ENCODE results near the gene PTPN22.

The PTPN22 gene

DNA sequence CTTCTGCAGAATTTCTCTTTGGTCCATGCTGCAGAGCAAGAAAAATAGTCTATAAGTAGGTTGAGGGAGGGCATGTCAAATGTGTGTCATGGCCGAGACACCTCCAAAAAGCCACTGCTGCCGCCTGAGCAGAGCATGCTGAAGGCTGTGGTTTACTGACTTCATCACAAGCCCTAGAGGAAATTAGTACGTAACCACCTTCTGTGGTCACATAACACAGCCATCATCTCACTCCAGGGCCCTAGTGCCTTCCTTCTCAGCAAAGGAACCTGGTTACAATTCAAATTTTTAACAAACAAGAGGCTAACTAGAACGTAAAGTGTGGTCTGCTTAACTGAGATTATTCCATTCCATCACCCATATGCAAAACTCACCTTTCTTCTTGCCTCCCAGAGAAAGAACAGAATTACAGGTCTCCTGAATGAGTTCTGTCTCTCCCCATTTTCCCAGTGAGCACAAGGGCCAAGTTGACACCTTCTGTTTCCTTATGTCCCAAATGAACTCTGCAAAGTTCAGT is at the start of gene PTPN22:
PTPN22 (minus strand) TSS at position 116 of the 517 bp plus-strand sequence.
- DNase-seq: peak; percentile 87

DNA sequence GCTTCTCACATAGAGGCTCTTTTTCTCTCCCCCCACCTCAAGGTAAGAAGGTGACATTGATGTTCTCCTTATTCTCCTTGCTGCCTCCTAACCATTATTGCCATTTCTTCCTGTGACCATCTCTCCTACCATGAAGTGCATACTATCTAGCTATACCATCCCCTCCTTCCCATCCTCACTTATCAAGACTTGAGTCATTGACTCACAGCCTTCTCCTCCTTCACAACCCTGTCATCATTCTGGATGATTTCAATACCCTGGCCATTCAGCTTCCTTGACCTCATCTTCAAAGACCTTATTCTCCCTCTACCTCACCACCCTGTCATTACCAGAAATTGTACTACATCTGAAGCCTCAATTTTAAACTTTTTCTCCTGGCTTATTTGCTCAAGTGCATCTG is 46.7 kb upstream of the PTPN22 start:
- no peak for DNase-seq

DNA sequence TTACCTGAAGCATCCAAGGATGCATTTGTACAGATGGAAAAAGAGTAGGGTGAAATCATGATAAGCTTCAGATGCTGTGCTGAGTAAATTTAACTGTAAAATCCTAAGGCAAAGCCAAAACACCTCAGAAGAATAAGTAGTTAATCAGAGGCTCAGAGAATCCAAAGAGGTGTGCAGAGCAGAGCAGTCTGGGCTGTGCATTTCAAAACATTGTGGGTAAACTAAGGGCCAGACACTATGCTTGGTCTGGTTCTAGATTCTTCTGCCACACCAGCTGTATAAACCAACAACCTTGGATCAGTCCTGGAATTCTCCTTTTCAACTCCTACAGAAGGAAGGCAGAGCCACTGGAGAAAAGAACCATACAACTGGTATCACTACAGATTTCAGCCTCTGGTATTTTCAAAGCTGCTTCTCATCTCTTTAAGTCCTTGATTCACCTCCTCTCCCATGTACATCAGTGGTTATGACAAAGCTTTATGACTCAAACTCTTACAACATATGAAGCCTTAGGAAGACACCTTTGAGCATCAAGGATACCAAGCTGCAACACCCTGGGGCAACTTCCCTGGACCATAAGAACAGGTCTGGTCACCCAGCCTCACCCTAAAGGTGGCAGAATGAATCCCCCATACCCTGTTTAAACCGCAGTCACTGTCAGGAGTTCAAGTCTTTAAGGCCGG is 46.0 kb upstream of the PTPN22 start:
- no peak for DNase-seq

DNA sequence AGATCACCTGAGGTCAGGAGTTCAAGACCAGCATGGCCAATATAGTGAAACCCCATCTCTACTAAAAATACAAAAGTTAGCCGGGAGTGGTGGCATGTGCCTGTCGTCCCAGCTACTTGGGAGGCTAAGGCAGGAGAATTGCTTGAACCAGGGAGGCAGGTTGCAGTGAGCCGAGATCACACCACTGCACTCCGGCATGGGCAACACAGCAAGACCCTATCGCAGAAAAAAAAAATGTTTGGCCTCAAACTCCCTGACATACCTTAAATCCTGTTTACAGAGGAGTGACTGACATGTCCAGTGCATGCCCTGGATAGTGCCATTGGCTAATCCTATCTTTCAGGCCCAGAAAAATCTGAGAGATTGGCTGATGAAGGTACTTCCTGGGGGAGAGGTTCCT is 45.5 kb upstream of the PTPN22 start:
- DNase-seq: no peak

GRCh38 chr1:113913887-113914664 is 42.6 kb upstream of the PTPN22 start:
- DNase-seq: no peak

DNA sequence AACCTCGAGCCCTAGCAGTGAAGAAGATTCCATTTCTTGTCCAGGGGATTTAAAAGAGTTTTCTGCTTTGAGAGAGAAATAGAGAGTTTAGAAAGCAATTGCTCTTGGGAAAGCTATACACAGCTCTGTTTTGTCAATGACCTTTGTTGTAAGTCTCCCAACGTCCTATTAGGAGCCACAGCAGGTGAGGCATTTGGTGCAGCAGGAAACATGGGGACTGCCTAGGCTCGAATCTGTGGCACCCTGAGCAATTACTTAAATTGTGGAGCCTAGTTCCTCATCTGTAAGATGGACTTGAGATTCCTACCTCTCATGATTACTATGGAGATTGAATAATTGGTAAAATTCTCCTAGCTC is 41.8 kb upstream of the PTPN22 start:
- no peak for DNase-seq

GRCh38 chr1:113912594-113913311 is 41.2 kb upstream of the PTPN22 start:
- DNase-seq: no peak

- DNase-seq: no peak
Measured at GRCh38 chr1:113905435-113905861, 33.9 kb upstream of the PTPN22 start.

GRCh38 chr1:113904674-113905434 is 33.3 kb upstream of the PTPN22 start, which contains the start of the genes AP4B1 and DCLRE1B:
Gene AP4B1 (minus strand): TSS chr1:113904799. CDS start chr1:113904717, 82 bp downstream.
Gene DCLRE1B (plus strand): TSS chr1:113905326. CDS start chr1:113905587, 261 bp downstream.
- DNase-seq: peak; percentile 98

- no peak for DNase-seq
Measured at GRCh38 chr1:113904293-113904673, 32.8 kb upstream of the PTPN22 start.

GRCh38 chr1:113903501-113904292 is 32.2 kb upstream of the PTPN22 start:
- DNase-seq: peak; percentile 38

- DNase-seq: no peak
Measured at GRCh38 chr1:113901191-113901590, 29.7 kb upstream of the PTPN22 start.

GRCh38 chr1:113899111-113899510 is 27.6 kb upstream of the PTPN22 start:
- DNase-seq: no peak

DNA sequence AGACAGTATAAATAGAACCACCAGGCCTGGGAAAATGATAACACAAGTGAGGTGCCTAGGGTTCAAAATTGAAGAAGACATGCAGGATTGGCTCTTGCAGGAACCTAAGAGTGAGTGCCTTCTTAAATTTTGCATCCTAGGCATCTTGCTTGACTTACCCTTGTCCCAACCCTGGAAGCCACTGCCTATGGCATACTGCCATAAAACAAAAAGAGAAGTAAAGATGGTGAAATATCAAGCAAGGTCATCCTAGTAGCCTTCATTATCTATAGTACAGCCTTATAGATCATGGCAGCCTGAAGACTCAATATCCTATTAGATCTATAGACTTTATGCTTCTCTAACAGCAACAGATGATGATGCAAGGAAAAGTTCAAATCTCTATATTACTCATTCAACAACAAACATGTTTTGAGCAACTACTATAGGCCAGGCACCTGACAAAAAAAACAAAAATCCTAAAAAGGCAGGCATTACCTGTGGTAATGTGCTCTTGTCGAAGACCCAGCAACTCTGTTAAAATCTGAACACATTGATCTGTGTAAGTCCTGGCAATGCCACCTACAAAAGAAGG is 26.8 kb upstream of the PTPN22 start:
- no peak for DNase-seq

DNA sequence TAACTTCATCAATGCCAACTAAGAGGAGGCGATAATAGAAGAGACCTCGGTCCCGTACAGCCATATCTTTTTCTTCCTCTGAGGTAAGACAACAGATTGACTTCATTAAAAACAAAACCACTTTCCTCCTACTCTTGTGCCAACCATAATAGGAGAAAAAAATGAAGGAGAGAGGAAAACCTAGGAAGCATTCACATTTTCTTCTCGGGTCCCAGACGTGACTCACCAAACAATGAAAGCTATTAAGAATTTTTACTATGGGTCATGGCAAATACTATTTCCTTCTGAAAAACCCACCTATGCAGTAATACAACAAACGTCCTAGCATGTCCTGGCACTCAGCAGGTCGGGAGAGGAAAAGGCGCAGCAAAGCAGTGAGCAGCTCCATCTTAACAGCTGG is 24.4 kb upstream of the PTPN22 start:
- DNase-seq: no peak

- no peak for DNase-seq
Measured at GRCh38 chr1:113895098-113895497, 23.6 kb upstream of the PTPN22 start.

- DNase-seq: no peak
Measured at GRCh38 chr1:113893267-113893666, 21.8 kb upstream of the PTPN22 start.

DNA sequence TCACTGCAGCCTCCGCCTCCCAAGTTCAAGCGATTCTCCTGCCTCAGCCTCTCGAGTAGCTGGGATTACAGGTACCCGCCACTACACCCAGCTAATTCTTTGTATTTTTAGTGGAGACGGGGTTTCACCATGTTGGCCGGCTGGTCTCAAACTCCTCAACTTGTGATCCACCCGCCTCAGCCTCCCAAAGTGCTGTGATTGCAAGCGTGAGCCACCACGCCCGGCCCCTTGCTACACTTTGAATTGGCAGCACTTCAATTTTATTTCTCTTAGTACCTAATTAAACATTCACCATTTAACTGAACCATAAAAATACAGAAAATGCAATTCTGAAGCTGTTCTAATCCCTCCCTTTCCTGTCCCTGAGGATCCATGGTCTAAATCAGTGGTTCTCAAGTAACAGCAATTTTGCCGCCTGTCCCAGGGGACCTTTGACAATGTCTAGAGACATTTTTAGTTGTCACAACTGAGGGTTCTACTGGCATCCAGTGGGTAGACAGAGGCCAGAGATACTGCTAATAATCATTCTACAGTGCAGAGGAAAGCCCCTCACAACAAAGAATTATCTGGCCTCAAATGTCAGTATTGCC is 20.2 kb upstream of the PTPN22 start:
- no peak for DNase-seq

GRCh38 chr1:113890816-113891215 is 19.3 kb upstream of the PTPN22 start:
- no peak for DNase-seq

DNA sequence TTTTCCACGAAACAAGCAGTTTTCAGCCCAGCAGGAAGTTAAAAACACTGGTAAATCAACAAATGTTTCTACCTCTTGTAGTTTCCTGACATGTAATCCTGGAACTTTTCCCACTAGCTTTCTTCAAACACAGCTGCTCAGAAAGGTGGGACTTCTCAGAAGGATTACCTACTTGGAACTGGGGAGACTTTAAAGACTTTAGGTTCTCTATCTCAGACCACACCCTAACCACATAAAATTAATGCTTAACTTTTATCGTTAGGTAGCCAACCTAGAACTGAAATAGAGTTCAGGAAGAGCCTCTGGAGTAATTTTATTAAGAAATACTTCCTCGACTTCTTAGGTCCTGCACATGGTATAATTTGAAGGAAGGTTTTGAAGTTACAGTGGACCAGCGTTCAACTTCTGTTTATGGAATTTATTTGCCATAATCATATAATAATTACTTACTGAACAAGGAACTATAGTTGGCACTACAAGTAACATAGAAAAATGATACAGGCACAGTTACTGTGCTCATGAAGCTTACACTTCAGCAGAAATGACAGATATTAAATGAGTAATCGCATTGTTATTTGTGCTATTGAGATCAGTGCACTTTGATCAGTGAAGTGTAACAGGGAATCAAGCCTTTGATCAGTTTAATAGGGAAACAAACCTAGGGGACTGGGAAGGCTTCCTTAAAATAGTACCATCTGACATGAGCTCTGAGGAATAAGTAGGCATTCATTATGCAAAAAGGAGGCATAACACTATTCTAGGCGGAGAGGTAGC is 16.1 kb upstream of the PTPN22 start, which contains the start of gene BCL2L15:
BCL2L15 (minus strand) TSS at position 180 of the 774 bp plus-strand sequence. CDS start 206 bp downstream, outside the sequence.
- no peak for DNase-seq

Data from activated CD4-positive, alpha-beta T cell treated with anti-CD3 and anti-CD28 coated beads for 48 hours (primary cell).